GM21447 (cell line): ENCODE data around the gene SLC25A31.

ENCODE experiments used
- ATAC-seq: cut with Tn5 transposase; IDR thresholded peaks from one replicate; pipeline ENCODE4 v1.9.1; 2021; ENCODE audit not compliant: unreplicated experiment

The SLC25A31 gene

DNA sequence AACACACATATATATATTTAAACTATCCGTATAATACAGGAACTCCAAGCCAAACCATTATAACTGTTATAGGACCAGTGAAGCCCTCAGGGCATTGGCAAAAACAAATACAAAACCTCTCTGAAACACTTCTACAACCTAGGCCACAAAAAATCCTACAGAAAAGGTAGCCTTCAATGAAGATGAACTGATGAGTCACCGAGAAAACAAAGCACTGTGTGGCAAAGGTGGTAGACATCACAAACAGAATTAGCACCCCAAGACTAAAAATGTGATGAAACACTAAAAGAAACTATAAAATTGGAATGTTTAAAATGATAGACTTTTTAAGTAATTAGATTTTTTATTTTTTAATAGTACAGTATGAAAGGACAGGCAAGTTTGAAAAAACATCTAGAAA lies 46.4 kb downstream of the SLC25A31 start:
- no peak for ATAC-seq

DNA sequence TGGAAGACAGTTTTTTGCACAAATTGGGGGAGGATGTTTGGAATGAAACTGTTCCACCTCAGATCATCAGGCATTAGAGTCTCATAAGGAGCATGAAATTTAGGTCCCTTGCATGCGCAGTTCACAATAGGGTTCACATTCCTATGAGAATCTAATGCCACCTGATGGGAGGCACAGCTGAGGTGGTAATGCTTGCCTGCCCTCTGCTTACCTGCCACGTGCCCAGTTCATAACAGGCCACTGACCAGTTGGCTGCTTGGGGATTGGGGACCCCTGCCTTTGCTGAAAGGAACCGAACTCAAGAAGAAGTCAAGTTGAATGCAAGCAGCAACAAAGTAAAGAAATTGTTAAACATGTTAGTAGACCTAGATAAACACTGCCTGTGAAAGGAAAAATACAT lies 47.3 kb downstream of the SLC25A31 start:
- no peak for ATAC-seq

DNA sequence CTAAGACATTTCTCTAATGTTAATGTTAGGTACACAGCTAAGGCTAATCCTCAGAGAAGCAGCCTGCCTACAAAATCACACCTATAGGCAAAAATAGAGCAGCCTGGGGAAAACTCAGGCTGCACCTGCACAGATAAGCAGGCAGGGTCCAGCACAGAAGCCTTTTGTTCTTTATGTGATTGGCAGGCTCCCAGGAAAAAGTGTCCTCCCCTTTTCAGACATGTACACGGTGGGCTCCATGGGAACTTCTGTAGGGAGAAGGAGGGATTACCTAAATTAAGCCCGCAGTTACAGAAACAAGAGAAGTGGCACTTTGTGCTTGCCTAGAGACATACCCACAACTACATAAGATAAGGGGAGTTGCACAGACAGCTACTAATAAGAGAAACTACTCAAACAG lies 47.9 kb downstream of the SLC25A31 start:
- no peak for ATAC-seq

DNA sequence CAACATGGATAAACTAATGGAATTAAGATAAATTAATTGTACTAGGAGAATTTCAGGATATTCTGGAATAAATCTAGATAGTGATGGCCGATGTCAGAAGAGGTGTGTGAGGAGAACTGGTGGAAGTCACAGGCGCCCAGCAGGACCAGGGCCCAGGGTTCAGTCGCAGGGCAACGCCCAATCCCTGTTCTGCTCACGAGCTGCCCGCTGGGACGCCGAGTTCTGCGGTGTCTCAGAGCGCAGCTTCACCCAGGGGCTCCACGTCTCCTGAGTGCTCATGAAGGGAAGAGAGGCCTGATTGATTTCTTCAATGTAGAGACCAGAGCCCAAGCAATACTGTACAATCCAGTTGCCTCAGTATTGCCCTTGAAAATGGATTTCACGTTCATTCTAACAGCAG lies 50.4 kb downstream of the SLC25A31 start:
- ATAC-seq, result no peak

DNA sequence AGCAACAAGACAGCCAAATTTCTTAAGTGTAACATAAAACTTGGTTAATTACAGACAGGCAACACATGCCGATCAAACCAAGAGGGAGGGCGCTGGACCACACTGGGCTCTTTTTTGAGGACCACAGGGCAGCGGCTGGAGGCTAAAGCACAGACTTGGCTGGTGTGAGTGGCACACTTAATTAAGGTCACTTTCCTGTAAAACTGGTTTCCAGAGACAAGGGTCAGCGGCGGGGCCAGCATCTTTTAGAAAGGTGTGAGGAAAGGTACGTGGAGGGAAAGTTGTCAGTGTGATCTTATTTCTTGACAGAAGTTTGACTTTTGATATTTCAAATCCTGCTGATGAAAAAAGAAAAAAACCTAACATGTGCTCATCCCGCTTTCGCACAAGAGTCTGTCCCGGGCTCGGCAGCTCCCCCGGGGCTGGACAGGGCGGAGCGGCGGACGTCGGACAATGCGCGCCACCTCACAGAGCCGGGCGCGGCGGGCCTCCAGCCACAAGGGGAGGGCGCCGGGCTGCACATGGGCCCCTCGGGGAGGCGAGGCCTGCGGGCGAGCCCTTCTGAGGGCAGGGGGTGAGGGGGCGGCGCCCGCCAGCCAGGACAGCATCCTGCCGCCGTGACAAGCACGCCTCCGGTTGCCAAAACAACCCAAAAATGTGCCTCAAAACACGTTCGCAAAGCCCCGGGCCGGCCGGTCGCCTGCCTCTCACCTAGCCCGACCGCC lies 51.3 kb downstream of the SLC25A31 start:
- ATAC-seq, result peak; percentile 30

DNA sequence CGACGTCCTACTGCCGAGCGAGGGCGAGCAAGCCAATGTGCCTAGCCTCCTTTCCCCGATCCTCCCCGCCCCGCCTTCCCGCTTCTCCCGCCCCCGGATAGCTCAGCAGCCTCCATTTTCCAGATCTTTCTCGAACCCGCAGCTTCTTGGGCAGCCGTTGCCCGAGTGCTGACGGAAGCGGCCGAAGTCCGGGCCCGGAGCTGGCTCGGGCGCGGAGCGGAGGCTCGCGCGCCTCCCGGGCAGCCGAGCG lies 51.8 kb downstream of the SLC25A31 start:
- ATAC-seq, result peak; percentile 72

DNA sequence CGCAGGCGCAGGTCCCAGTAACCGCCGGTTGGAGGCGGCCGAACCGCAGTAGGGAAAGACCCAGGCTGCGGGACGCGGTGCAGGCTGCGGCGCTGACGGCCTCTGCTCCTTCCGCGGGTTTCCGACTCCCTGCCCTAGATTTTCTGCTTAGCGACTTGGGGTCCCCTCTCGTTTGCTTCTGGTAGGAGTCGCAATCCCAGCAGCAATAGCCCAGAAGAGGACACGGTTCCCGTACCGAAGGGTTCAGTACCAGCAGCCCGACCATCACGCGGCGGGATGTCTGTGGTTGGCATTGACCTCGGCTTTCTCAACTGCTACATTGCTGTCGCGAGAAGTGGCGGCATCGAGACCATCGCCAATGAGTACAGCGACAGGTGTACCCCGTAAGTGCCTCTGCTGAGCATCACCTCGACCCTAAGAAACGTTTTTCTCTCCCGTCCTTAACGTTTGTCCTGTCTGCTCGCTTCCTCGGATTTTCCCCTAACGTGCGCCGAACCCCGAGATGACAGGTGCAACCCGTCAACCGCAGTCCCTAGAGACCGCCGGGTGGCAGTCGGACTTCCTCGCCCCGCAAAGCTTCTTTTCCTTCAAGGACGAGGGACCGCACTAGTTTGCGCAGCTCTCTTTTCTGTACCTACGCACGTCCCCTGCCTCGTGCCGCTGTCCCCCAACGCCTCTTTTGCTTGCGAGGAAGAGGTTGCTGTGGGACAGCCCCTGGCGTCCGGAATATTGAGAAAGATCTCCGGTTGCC lies 52.2 kb downstream of the SLC25A31 start, which contains the start of gene HSPA4L:
TSS of gene HSPA4L (plus strand) at position 48 of the 751 bp plus-strand sequence. CDS start at position 277, 229 bp downstream.
- peak; percentile 41 for ATAC-seq

DNA sequence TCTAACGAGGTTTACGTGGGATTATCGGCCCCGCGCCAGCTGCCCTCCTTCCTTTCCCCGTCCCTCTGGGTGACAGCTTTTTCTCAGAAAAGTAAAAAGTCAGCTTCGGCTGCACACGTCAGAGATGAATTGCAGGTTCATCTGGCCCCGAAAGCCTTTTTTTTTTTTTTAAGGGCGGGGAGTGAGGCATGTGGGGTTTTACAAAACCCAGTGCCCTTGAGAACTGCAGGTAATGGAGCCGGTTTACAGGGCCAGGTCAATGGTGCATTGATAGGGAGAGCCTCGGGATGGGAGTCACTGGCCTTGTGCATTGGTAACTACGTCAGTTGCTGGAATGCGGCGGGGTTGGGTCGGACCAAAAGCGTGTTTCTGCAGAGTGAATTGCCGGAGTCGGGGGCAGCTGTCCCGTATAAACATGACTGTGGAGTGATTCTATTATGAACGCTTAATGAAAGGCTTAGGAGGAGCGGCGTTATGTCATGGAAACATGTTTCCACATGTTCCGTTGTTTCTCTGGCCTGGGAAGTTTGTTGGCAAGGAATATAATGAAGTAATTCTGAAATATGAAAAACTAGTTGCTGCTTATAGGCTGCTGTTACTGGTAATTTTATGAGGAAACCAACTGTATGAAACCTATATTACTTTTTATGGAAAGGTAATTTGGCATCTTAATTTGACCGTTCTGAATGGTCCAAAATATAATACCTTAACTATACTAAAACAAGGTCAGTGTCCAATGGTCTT lies 53.0 kb downstream of the SLC25A31 start:
- ATAC-seq, result peak; percentile 15

DNA sequence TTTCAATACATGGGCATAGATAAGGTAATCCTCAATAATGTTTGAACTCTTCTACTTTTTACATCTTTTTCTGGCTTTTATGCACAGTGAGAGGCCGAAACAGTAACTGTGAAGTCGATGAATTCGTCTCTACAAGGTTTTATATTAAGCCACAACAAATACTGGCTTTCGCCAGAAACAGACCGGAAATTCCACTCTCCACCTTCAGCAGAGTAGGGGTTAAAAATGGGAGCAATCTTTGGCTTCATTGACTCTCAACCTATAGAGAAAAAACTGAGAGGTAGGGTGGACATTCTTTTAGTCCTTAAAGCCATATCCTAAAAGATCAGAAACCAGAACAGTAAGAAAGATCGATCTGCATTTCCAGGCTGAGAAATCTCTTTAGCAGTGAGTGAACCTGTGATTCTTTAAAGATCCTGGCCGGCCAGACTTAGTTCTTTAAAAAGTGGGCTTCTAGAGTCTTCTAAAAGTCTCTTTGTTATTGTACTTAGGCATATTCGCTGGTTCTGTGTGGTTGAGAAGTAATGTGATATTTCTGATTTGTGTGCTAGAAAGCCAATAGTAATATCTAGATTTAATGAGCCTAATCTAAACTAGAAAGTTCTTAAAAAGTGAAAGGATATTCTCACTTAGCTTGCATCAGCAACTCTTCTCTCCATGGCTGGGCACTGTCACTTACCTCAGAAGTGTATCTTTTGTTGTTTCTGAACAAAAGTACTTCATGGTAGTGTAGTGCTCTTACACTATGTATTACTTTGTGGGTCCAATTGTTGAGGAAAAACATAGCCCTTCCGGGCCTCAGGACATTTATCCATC lies 54.0 kb downstream of the SLC25A31 start:
- no peak for ATAC-seq

DNA sequence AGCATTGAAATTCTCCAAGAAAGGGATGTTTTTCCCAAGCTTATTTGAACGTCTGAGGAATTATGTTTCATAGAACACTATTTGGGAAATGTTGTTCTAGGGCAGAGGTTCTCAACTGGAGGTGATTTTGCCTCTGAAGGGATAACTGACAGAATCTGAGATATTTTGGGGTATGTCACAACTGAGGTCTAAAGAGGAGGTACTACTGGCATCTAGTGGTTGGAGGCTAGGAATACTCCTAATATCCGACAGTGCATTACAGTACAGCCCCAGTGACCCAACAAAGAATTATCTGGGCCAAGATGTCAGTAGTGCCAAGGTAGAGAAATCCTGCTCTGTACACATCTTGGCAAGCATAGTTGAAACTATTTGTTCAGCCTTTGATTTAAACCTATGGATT lies 58.3 kb downstream of the SLC25A31 start:
- ATAC-seq, result peak; percentile 63

DNA sequence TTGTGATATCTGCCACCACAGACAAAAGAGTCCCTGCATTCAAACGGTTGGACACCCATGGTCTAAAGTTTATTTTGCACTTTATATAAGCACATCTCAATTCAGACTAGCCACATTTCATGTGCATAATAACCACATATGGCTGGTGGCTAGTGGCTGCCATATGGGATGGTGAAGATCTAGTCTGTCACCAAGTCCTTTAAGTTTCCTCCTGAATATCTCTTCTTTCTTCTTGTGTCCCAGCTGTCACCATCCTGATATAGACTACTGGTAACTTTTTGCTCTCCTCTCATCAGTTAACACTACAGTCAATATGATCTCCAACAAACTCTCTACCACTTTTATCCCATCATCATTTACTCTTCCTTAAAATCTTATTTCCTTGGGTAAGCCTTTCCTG lies 61.2 kb downstream of the SLC25A31 start:
- ATAC-seq, result no peak

DNA sequence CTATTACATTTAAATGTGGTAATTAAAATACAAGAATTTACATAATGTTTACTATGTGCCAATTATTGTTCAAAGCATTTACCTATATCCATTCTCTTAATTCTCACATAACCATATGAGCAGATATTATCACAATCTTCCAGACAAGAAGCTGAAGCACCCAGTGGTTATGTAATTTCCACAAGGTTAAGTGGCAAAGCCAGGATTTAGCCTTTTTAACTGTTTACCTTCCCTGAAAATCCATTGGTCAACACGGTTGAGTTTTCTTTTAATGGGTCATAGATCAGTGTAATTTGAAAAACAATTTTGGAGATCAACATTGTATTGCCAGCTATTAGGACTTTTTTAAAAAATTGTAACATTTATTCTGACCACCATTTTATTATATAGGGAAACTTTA lies 63.3 kb downstream of the SLC25A31 start:
- no peak for ATAC-seq

DNA sequence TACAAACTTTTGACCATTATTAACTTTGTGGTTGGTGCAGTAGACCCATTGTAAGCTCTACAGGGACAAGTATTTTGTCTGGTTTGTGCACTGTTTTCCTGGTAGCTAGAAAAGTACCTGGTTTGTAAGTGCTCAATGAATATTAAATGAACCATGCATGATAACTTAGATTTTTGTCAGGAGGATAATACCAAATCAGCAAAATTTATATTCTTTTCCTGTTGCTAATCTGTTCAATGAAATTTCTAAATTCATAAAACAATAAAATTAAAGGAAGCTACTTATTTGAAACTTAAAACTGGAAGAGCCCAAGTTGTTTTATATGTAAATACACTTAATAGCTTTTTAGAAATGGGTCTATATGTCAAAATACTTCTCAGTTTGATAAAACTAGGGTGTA lies 69.5 kb downstream of the SLC25A31 start:
- no peak for ATAC-seq

DNA sequence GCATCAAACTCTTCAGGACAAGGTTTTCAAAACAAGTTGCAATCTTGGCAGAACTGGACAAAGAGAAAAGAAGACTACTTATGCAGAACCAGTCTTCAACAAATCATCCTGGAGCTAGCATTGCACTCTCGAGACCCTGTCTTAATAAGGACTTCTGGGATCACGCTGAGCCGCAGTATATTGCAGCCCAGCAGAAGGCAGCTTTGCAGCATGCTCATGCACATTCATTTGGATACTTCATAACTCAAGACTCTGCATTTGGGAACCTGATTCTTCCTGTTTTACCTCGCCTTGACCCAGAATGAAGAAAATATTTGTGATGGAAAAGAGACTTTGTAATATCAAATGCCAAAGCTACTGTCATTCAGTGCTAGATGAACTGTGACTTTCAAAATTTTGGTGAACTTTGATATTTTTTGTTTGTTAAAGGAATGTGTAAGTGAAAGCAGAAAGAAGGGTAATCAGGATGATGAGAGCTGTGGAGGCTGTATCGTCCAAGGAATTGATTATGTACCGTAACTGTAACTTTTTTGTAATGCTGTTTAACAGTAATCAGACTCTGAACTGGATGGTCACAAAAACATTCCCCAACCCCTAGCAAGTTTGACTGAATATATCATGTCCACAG lies 79.1 kb downstream of the SLC25A31 start:
- no peak for ATAC-seq

DNA sequence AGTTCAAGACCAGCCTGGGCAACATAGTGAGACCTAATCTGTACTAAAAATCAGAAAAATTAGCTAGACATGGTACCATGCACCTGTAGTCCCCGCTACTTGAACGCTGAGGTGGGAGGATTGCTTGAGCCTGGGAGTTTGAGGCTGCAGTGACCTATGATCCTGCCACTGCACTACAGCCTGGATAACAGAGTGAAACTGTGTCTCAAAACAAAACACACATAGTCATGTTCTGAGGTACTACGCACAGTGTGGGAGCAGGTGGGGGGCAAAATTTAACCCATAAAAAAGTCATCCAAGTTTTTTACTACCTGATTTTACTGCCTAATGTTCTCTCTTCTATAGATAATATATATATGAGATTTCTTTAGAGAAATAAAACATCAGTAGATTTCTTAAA lies 80.4 kb downstream of the SLC25A31 start:
- no peak for ATAC-seq

DNA sequence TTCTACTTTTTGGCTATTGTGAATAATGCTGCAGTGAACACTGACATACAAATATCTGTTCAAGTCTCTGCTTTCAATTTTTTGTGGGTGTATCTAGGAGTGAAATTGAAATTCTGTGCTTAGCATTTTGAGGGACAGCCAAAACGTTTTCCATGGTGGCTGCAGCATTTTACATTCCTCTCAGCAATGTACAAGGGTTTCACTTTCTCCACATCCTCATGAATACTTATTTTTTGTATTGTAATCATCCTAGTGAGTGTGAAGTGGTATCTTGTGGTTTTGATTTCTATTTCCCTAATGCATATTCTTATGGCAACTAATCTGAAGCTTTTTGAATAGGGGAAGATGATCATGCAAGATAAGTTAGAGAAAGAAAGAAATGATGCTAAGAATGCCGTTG lies 92.2 kb downstream of the SLC25A31 start:
- no peak for ATAC-seq
